ENCODE data around the gene RPL7A.

- TF ChIP-seq CTCF (IDR thresholded peaks at IDR 0.05; ENCODE audit: low read depth, low read length, poor library complexity, severe bottlenecking) (no peak), EZH2phosphoT487 (IDR thresholded peaks at IDR 0.05; ENCODE audit: borderline replicate concordance, low read length) (no peak)
Measured at GRCh38 chr9:133389562-133389961, 41.5 kb downstream of the RPL7A start.

Data from DOHH2 (cell line).